Common myeloid progenitor, CD34-positive (primary cell): ENCODE results near the gene ATP4B.
A peak's percentile ranks its signal among the peaks of the same experiment; 100 is the strongest.

Experiments
- CTCF ChIA-PET: fragments of 350-600 bp; sonication (Branson Sonifier 250); formaldehyde crosslinking; loops from one replicate; lab custom pipeline; 2021; ENCODE audit warnings: antibody characterized with exemption; lab: Charles Lee
- POLR2A ChIA-PET: fragments of 350-600 bp; sonication (Branson Sonifier 250); formaldehyde crosslinking; loops from one replicate; lab custom pipeline; 2021; ENCODE audit warnings: antibody characterized with exemption; lab: Charles Lee
- DNase-seq, 3 donors: peaks; one replicate each; pipeline versions ENCODE4 v3.0.0 to v3.0.0-alpha.2; 2013
- H3K27ac ChIP-seq, 2 experiments: 1 replicate in 1 of 2; 2 replicates in 1 of 2; pipeline ENCODE4 v1.7.0; 2013; ENCODE audit warnings: inconsistent platforms in 2 of 2, low read length in 2 of 2, mild to moderate bottlenecking in 2 of 2, low read depth in 1 of 2, moderate library complexity in 1 of 2; ENCODE audit not compliant: severe bottlenecking in 2 of 2, insufficient read depth in 1 of 2, poor library complexity in 1 of 2
- H3K27me3 ChIP-seq, 5 experiments: replicated peaks in 2 of 5; 1 replicate in 3 of 5; 2 replicates in 2 of 5; pipeline versions ENCODE4 v1.6.1 to v1.7.0; 2013; ENCODE audit warnings: low read length in 4 of 5, mild to moderate bottlenecking in 2 of 5, moderate library complexity in 2 of 5, inconsistent platforms in 1 of 5; ENCODE audit not compliant: insufficient read depth in 5 of 5, control insufficient read depth in 4 of 5
- H3K36me3 ChIP-seq, 4 experiments: 1 replicate in 2 of 4; 2 replicates in 2 of 4; pipeline versions ENCODE4 v1.6.1 to v1.7.0; 2013; ENCODE audit warnings: low read length in 3 of 4, control low read depth in 1 of 4, mild to moderate bottlenecking in 1 of 4; ENCODE audit not compliant: control insufficient read depth in 4 of 4, insufficient read depth in 4 of 4
- H3K4me1 ChIP-seq, 4 experiments: 1 replicate in 3 of 4; 2 replicates in 1 of 4; pipeline versions ENCODE4 v1.6.1 to v1.7.1; 2013; ENCODE audit warnings: low read length in 3 of 4, mild to moderate bottlenecking in 3 of 4, control low read depth in 1 of 4, inconsistent platforms in 1 of 4, moderate library complexity in 1 of 4; ENCODE audit not compliant: control insufficient read depth in 4 of 4, insufficient read depth in 4 of 4; ENCODE audit errors: control extremely low read depth in 1 of 4
- H3K4me3 ChIP-seq, 7 experiments: 1 replicate in 4 of 7; 2 replicates in 3 of 7; pipeline versions ENCODE4 v1.5.1 to v1.7.0; 2013; ENCODE audit warnings: mild to moderate bottlenecking in 7 of 7, low read length in 6 of 7, moderate library complexity in 6 of 7, inconsistent platforms in 2 of 7, low read depth in 2 of 7, control low read depth in 1 of 7; ENCODE audit not compliant: insufficient read depth in 4 of 7, control insufficient read depth in 1 of 7; ENCODE audit errors: extremely low read depth in 1 of 7
- H3K9me3 ChIP-seq, 5 experiments: 1 replicate in 4 of 5; 2 replicates in 1 of 5; pipeline versions ENCODE4 v1.6.1 to v1.7.1; 2013; ENCODE audit warnings: low read length in 4 of 5, mild to moderate bottlenecking in 2 of 5, inconsistent platforms in 1 of 5, low read depth in 1 of 5, moderate library complexity in 1 of 5; ENCODE audit not compliant: control insufficient read depth in 4 of 5, insufficient read depth in 2 of 5; ENCODE audit errors: control extremely low read depth in 1 of 5
- WGBS: methylation state at CpG from one replicate; pipeline ENCODE4 v1.1.5; 2013; ENCODE audit not compliant: insufficient coverage; 5-methylcytosine and 5-hydroxymethylcytosine counted together

ATP4B gene

DNA sequence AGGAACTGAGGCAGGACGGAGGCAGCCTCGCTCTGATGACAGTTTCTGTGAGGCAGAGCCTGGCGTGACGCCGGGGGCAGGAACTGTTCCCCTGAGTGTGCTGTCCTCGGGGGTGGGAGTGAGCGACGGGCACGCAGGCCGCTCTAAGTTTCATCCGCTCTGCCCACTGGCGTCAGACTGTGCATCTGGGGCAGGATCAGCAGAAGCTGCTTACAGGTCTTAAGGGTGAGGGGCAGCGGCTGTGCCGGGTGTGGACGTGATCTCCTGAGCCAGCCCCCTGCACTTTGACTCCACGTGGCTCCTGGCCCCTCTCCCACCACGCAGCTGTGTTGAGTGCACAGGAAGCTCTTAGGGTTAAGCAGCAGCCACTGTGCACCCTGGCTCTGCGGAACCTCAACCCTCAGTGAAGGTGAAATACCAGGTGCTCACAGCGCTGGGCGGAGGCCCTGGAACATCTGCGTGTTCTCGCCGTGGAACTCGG, 10.5 kb upstream of the ATP4B start:
- DNase-seq: no peak
- Histone ChIP-seq H3K36me3 (no peaks in the 10 kb centered on the region), H3K4me1 (no peaks in the 10 kb centered on the region), H3K27me3 (peaks cover 0 to 2% (median 2%) of the 10 kb centered on the region in 5 experiments), H3K9me3 (no peaks in the 10 kb centered on the region), H3K27ac (no peak overlapping the region), H3K4me3 (no peak overlapping the region)
- 79% methylated on average over 19 of the region's 24 CpGs for WGBS
- ChIA-PET POLR2A (interaction anchor here (0.5 kb wide), 1 partner anchor 569 kb away, joined by 7 read pairs; no protein-coding TSS in a partner anchor), CTCF (interaction anchor here (0.5 kb wide), 1 partner anchor 84 kb away, joined by 3 read pairs; no protein-coding TSS in a partner anchor)

DNA sequence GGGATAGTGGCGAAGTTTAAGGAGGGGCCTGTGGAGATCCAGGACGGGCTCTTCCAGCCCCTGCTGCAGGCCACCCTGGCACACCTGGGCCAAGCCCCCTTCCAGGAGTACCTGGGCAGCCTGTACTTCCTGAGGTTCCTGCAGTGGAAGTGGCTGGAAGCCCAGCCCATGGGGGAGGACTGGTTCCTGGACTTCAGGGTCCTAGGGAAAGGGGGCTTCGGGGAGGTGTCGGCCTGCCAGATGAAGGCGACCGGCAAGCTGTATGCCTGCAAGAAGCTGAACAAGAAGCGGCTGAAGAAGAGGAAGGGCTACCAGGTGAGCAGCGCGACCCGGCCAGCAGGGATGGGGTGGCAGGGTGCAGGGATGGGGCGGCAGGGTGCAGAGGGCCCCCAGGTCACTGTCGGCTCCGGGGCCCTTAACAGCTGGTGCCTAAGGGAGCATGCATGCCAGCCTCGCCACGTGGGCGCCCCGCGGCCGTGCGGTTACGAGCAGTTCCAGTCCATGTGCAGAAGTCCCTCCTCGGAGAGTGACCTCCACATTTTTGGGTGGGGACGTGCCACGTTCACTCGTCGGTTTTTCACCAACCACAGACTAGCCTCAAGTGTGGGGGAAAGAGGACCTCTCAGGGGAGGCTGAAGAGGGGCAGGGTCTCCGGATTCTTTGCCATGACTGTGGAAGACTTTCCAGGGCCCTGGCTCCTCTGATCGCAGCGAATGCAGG, 9.9 kb upstream of the ATP4B start:
- WGBS: 91% methylated on average over 26 of the region's 29 CpGs
- ChIA-PET POLR2A (interaction anchor here (0.5 kb wide), 1 partner anchor 569 kb away, joined by 7 read pairs; no protein-coding TSS in a partner anchor), CTCF (interaction anchor here (1.4 kb wide), 1 partner anchor 57 kb away, joined by 6 read pairs; no protein-coding TSS in a partner anchor)

DNA sequence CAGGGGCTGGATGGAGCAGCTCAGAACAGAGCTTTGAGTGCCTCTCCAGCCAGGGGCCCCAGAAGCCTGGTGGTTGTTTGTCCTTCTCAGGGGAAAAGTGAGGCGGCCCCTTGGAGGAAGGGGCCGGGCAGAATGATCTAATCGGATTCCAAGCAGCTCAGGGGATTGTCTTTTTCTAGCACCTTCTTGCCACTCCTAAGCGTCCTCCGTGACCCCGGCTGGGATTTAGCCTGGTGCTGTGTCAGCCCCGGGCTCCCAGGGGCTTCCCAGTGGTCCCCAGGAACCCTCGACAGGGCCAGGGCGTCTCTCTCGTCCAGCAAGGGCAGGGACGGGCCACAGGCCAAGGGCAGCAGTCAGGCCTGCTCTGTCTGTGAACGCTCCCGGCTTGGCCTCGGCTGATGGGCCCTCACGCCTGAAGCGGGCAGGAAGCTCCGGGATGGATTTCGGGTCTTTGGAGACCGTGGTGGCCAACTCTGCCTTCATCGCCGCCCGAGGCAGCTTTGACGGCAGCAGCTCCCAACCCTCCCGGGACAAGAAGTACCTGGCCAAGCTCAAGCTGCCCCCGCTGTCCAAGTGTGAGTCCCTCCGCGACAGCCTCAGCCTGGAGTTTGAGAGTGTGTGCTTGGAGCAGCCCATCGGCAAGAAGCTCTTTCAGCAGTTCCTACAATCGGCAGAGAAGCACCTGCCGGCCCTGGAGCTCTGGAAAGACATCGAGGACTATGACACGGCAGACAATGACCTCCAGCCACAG, 9.1 kb upstream of the ATP4B start, which contains the start of gene GRK1:
TSS of gene GRK1 (plus strand) at position 269 of the 751 bp plus-strand sequence. CDS start at position 437, 168 bp downstream.
- CTCF ChIA-PET: interaction anchor here (1.4 kb wide), 1 partner anchor 57 kb away, joined by 6 read pairs; no protein-coding TSS in a partner anchor
- POLR2A ChIA-PET: no interaction called here

More for the DNA sequence above, 9.9 kb upstream of the ATP4B start:
- peaks cover 0 to 2% (median 2%) of the 10 kb centered on the region in 5 experiments for H3K27me3 ChIP-seq
- H3K27ac ChIP-seq: no peak overlapping the region
- no peak for DNase-seq
- H3K36me3 ChIP-seq: no peaks in the 10 kb centered on the region
- H3K4me3 ChIP-seq: no peak overlapping the region
- no peaks in the 10 kb centered on the region for H3K9me3 ChIP-seq
- H3K4me1 ChIP-seq: no peaks in the 10 kb centered on the region

DNA sequence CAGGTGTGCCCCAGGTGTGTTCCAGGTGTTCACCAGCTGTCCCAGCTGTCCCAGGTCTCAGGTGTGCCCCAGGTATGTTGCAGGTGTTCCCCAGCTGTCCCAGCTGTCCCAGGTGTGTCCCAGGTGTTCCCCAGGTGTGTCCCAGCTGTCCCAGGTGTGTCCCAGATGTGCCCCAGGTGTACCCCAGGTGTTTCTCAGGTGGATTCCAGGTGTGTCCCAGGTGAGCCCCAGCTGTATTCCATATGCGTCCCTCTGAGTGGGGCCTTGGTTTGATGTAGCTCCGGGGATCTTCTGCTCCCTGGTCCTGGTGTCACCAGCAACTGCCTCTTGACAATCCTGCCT, 8.3 kb upstream of the ATP4B start:
- WGBS: 100% methylated on average over 2 of the region's 2 CpGs
- ChIA-PET POLR2A (no interaction called here), CTCF (interaction anchor here (0.8 to 2.0 kb wide), 3 partner anchors 11 to 58 kb away, joined by 3 to 6 read pairs (median 3); no protein-coding TSS in a partner anchor)
- Histone ChIP-seq H3K4me3 (no peak overlapping the region), H3K9me3 (peaks cover 0 to 8% (median 3%) of the 10 kb centered on the region in 5 experiments), H3K36me3 (no peaks in the 10 kb centered on the region), H3K4me1 (no peaks in the 10 kb centered on the region), H3K27me3 (peaks cover 0 to 2% (median 2%) of the 10 kb centered on the region in 5 experiments), H3K27ac (no peak overlapping the region)
- DNase-seq: no peak

More for the DNA sequence above, 9.1 kb upstream of the ATP4B start, which contains the start of gene GRK1:
- Histone ChIP-seq H3K4me1 (no peaks in the 10 kb centered on the region), H3K4me3 (no peak within 1 kb of the TSS), H3K36me3 (no peaks in the 10 kb centered on the region), H3K27ac (no peak within 1 kb of the TSS), H3K9me3 (peaks cover 0 to 1% (median 0%) of the 10 kb centered on the region in 5 experiments), H3K27me3 (peaks cover 0 to 2% (median 2%) of the 10 kb centered on the region in 5 experiments)
- peak in 1 of 3 donors; percentile 27 for DNase-seq
- 91% methylated on average over 31 of the region's 32 CpGs for WGBS

DNA sequence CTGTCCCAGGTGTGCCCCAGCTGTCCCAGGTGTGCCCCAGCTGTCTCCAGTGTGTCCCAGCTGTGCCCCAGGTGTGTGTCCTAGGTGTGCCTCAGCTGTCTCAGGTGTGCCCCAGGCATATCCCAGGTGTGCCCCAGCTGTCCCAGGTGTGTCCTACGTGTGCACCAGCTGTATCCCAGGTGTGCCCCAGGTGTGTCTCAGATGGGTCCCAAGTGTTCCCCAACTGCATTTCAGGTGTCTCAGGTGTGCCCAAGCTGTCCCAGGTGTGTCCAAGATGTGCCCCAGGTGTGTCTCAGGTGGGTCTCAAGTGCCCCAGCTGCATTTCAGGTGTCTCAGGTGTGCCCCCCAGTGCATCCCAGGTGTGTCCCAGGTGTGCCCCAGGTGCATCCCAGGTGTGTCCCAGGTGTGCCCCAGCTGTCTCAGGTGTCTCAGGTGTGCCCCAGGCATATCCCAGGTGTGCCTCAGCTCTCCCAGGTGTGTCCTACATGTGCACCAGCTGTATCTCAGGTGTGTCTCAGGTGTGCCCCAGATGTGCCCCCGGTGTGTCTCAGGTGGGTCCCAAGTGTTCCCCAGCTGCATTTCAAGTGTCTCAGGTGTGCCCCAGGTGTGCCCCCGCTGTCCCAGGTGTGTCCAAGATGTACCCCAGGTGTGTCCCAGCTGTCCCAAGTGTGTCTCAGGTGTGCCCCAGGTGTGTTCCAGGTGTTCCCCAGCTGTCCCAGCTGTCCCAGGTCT, 7.8 kb upstream of the ATP4B start:
- ChIA-PET CTCF (interaction anchor here (0.8 to 2.0 kb wide), 4 partner anchors 11 to 59 kb away, joined by 3 to 6 read pairs (median 3); no protein-coding TSS in a partner anchor), POLR2A (no interaction called here)
- Histone ChIP-seq H3K4me1 (no peaks in the 10 kb centered on the region), H3K36me3 (no peaks in the 10 kb centered on the region), H3K9me3 (peaks cover 0 to 13% (median 4%) of the 10 kb centered on the region in 5 experiments), H3K27ac (no peak overlapping the region), H3K27me3 (peaks cover 0 to 2% (median 2%) of the 10 kb centered on the region in 5 experiments), H3K4me3 (no peak overlapping the region)
- WGBS: 100% methylated on average over 3 of the region's 3 CpGs
- DNase-seq: peak in 1 of 3 donors; percentile 37

DNA sequence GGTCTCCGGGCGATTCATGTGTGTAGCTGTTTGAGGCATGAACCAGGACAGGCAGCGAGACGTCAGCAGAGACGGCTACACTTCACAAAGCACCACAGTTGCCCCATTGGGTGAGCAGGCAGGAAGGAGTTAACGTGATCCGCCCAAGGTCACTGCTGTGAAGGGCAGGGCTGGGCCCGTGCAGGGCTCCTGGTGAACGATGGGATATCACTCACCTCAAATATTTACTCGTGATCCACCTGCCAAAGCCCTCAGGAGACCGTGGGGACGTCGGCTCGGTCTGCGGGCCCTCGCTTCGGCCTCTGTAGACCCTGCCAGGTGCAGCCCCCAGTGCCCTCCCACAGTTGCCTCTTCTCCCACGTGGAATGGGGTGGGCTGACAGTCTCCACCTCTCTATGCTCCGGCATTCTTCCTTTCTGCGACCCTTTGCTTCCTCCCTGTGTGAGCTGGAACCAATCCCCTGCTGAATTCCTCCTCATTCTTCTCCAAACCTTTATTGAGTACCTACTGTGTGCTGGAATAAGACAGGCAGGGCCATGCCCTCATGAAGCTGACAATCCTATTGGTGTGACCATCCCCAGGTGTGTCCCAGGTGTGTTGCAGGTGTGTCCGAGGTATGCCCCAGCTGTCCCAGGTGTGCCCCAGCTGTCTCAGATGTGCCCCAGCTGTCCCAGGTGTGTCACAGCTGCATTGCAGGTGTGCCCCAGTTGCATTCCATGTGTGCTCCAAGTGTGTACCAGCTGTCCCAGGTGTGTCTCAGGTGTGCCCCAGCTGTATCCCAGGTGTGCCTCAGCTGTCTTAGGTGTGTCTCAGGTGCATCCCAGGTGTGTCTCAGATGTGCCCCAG, 7.0 kb upstream of the ATP4B start:
- Histone ChIP-seq H3K9me3 (peaks cover 0 to 14% (median 4%) of the 10 kb centered on the region in 5 experiments), H3K4me3 (no peak overlapping the region), H3K27ac (no peak overlapping the region), H3K4me1 (no peaks in the 10 kb centered on the region), H3K36me3 (no peaks in the 10 kb centered on the region), H3K27me3 (peaks cover 0 to 2% (median 2%) of the 10 kb centered on the region in 5 experiments)
- ChIA-PET POLR2A (no interaction called here), CTCF (interaction anchor here (1.1 to 2.0 kb wide), 3 partner anchors 10 to 59 kb away, joined by 3 to 6 read pairs (median 3); no protein-coding TSS in a partner anchor)
- WGBS: 81% methylated on average over 15 of the region's 21 CpGs
- DNase-seq: peak in 1 of 3 donors; percentile 44
